WTC11 (cell line): ENCODE data around the gene ELF5. TPM values are rescaled to one million over a fixed set of nuclear protein-coding genes. Genes with fewer than 3 reads are reported as not detected.

Experiments used
- ATAC-seq: fragments of 200-7000 bp; cut with Tn5 transposase; 2 replicates; pipeline ENCODE4 v1.10.0; 2021; ENCODE audit warnings: mild to moderate bottlenecking, moderate library complexity
- CTCF ChIA-PET: fragments of 300-600 bp; sonication (Branson Sonifier 250); formaldehyde crosslinking; loops from one replicate; lab custom pipeline; 2021; ENCODE audit warnings: antibody characterized with exemption; lab: Charles Lee
- POLR2A ChIA-PET: fragments of 350-600 bp; sonication (Branson Sonifier 250); formaldehyde crosslinking; loops from one replicate; lab custom pipeline; 2021; ENCODE audit warnings: antibody characterized with exemption; lab: Charles Lee
- DNase-seq: peaks from one replicate; pipeline ENCODE4 v3.0.0; 2021; ENCODE audit warnings: low spot score
- H3K27ac Mint-ChIP-seq: 2 replicates; pipeline ENCODE4 v1.8.0; 2021; ENCODE audit warnings: mixed read lengths
- H3K27me3 Mint-ChIP-seq: 2 replicates; pipeline ENCODE4 v1.8.0; 2021; ENCODE audit warnings: low read depth, mild to moderate bottlenecking, moderate library complexity, mixed read lengths
- H3K36me3 Mint-ChIP-seq: 2 replicates; pipeline ENCODE4 v1.8.0; 2021; ENCODE audit warnings: mixed read lengths
- H3K4me1 Mint-ChIP-seq: 2 replicates; pipeline ENCODE4 v1.8.0; 2022; ENCODE audit warnings: mixed read lengths
- H3K4me3 Mint-ChIP-seq: 2 replicates; pipeline ENCODE4 v1.8.0; 2021; ENCODE audit warnings: mild to moderate bottlenecking, moderate library complexity, mixed read lengths
- H3K9me3 Mint-ChIP-seq: 2 replicates; pipeline ENCODE4 v1.8.0; 2021; ENCODE audit warnings: mixed read lengths
- CREB1 ChIP-seq: sonication (generic); formaldehyde crosslinking; IDR thresholded peaks from 2 replicates; pipeline ENCODE4 v1.8.0; 2023; ENCODE audit warnings: mild to moderate bottlenecking, missing genetic modification reagents
- CTCF ChIP-seq: fragments of 200-600 bp; IDR thresholded peaks from 2 replicates; pipeline ENCODE4 v1.8.0; 2022; ENCODE audit warnings: antibody characterized with exemption
- ELF4 ChIP-seq: sonication (generic); formaldehyde crosslinking; IDR thresholded peaks from 2 replicates; pipeline ENCODE4 v1.8.1; 2022; ENCODE audit warnings: low read depth, mild to moderate bottlenecking, moderate library complexity, missing genetic modification reagents
- JUN ChIP-seq: sonication (generic); formaldehyde crosslinking; IDR thresholded peaks from 2 replicates; pipeline ENCODE4 v1.8.0; 2023; ENCODE audit warnings: mild to moderate bottlenecking, missing genetic modification reagents
- MXD4 ChIP-seq: fragments of 250-450 bp; sonication (Bioruptor Pico); IDR thresholded peaks from 2 replicates; pipeline ENCODE4 v1.8.0; 2021; ENCODE audit warnings: mild to moderate bottlenecking, moderate library complexity, borderline replicate concordance
- NR2C2 ChIP-seq: sonication (generic); formaldehyde crosslinking; IDR thresholded peaks from 2 replicates; pipeline ENCODE4 v1.8.0; 2022; ENCODE audit warnings: mild to moderate bottlenecking, missing genetic modification reagents
- NR3C1 ChIP-seq: sonication (generic); formaldehyde crosslinking; conservative IDR thresholded peaks from 2 replicates; pipeline ENCODE4 v1.8.1; 2023; ENCODE audit warnings: low read depth, mild to moderate bottlenecking, missing genetic modification reagents
- RELA ChIP-seq: sonication (generic); formaldehyde crosslinking; IDR thresholded peaks from 2 replicates; pipeline ENCODE4 v1.8.1; 2022; ENCODE audit warnings: missing genetic modification reagents, mild to moderate bottlenecking, borderline replicate concordance
- SMAD3 ChIP-seq: sonication (generic); formaldehyde crosslinking; IDR thresholded peaks from 2 replicates; pipeline ENCODE4 v1.8.0; 2022; ENCODE audit warnings: missing genetic modification reagents, mild to moderate bottlenecking, borderline replicate concordance
- ZBTB21 ChIP-seq: sonication (generic); formaldehyde crosslinking; IDR thresholded peaks from 2 replicates; pipeline ENCODE4 v1.8.1; 2023; ENCODE audit warnings: mild to moderate bottlenecking, missing genetic modification reagents, borderline replicate concordance
- ZNF281 ChIP-seq: sonication (generic); formaldehyde crosslinking; IDR thresholded peaks from 2 replicates; pipeline ENCODE4 v1.8.0; 2023; ENCODE audit warnings: mild to moderate bottlenecking, missing genetic modification reagents
- ZNF396 ChIP-seq: fragments of 250-450 bp; sonication (Bioruptor Pico); IDR thresholded peaks from 2 replicates; pipeline ENCODE4 v1.8.0; 2021; ENCODE audit warnings: mild to moderate bottlenecking, moderate library complexity, borderline replicate concordance
- ZNF416 ChIP-seq: fragments of 250-450 bp; sonication (Bioruptor Pico); IDR thresholded peaks from 2 replicates; pipeline ENCODE4 v1.9.0; 2021; ENCODE audit warnings: mild to moderate bottlenecking, inconsistent platforms
- total RNA-seq: library from RNA; stranded (reverse); gene quantifications from 3 replicates; pipeline ENCODE4 v1.2.3, GENCODE V29; 2021
- TF ChIP-seq, protein P1 (sequence below): fragments of 250-450 bp; sonication (Bioruptor Pico); IDR thresholded peaks from 2 replicates; pipeline ENCODE4 v2.1.2; 2022; ENCODE audit warnings: mild to moderate bottlenecking, moderate library complexity
- TF ChIP-seq, protein P2 (sequence below): sonication (generic); formaldehyde crosslinking; IDR thresholded peaks from 2 replicates; pipeline ENCODE4 v1.8.1; 2022; ENCODE audit warnings: missing genetic modification reagents, borderline replicate concordance
- TF ChIP-seq, protein P3 (sequence below): sonication (generic); formaldehyde crosslinking; IDR thresholded peaks from 2 replicates; pipeline ENCODE4 v1.8.0; 2023; ENCODE audit warnings: missing genetic modification reagents, mild to moderate bottlenecking, borderline replicate concordance

ELF5 gene
- total RNA-seq, 1 experiment from 2014 or later = not detected

GRCh38 chr11:34507610-34508009 lies 6.0 kb downstream of the ELF5 start (continued):
- TF ChIP-seq, protein P1, sequence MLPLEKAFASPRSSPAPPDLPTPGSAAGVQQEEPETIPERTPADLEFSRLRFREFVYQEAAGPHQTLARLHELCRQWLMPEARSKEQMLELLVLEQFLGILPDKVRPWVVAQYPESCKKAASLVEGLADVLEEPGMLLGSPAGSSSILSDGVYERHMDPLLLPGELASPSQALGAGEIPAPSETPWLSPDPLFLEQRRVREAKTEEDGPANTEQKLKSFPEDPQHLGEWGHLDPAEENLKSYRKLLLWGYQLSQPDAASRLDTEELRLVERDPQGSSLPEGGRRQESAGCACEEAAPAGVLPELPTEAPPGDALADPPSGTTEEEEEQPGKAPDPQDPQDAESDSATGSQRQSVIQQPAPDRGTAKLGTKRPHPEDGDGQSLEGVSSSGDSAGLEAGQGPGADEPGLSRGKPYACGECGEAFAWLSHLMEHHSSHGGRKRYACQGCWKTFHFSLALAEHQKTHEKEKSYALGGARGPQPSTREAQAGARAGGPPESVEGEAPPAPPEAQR (CRISPR knock-in tag) = no peak
- TF ChIP-seq, protein P2, sequence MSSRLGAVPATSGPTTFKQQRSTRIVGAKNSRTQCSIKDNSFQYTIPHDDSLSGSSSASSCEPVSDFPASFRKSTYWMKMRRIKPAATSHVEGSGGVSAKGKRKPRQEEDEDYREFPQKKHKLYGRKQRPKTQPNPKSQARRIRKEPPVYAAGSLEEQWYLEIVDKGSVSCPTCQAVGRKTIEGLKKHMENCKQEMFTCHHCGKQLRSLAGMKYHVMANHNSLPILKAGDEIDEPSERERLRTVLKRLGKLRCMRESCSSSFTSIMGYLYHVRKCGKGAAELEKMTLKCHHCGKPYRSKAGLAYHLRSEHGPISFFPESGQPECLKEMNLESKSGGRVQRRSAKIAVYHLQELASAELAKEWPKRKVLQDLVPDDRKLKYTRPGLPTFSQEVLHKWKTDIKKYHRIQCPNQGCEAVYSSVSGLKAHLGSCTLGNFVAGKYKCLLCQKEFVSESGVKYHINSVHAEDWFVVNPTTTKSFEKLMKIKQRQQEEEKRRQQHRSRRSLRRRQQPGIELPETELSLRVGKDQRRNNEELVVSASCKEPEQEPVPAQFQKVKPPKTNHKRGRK (CRISPR knock-in tag) = no peak
- TF ChIP-seq NR3C1 = no peak
- TF ChIP-seq JUN (CRISPR knock-in tag) = no peak
- TF ChIP-seq NR2C2 (CRISPR knock-in tag) = no peak
- no peak for TF ChIP-seq ZNF281 (CRISPR knock-in tag)
- TF ChIP-seq, protein P3, sequence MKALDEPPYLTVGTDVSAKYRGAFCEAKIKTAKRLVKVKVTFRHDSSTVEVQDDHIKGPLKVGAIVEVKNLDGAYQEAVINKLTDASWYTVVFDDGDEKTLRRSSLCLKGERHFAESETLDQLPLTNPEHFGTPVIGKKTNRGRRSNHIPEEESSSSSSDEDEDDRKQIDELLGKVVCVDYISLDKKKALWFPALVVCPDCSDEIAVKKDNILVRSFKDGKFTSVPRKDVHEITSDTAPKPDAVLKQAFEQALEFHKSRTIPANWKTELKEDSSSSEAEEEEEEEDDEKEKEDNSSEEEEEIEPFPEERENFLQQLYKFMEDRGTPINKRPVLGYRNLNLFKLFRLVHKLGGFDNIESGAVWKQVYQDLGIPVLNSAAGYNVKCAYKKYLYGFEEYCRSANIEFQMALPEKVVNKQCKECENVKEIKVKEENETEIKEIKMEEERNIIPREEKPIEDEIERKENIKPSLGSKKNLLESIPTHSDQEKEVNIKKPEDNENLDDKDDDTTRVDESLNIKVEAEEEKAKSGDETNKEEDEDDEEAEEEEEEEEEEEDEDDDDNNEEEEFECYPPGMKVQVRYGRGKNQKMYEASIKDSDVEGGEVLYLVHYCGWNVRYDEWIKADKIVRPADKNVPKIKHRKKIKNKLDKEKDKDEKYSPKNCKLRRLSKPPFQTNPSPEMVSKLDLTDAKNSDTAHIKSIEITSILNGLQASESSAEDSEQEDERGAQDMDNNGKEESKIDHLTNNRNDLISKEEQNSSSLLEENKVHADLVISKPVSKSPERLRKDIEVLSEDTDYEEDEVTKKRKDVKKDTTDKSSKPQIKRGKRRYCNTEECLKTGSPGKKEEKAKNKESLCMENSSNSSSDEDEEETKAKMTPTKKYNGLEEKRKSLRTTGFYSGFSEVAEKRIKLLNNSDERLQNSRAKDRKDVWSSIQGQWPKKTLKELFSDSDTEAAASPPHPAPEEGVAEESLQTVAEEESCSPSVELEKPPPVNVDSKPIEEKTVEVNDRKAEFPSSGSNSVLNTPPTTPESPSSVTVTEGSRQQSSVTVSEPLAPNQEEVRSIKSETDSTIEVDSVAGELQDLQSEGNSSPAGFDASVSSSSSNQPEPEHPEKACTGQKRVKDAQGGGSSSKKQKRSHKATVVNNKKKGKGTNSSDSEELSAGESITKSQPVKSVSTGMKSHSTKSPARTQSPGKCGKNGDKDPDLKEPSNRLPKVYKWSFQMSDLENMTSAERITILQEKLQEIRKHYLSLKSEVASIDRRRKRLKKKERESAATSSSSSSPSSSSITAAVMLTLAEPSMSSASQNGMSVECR (CRISPR knock-in tag) = no peak
- no peak for TF ChIP-seq MXD4
- TF ChIP-seq CREB1 (CRISPR knock-in tag) = no peak
- TF ChIP-seq RELA = no peak
- TF ChIP-seq CTCF = no peak
- TF ChIP-seq SMAD3 (CRISPR knock-in tag) = no peak
- TF ChIP-seq, all 79 proteins: peak for 0

GRCh38 chr11:34507156-34507555 lies 6.4 kb downstream of the ELF5 start:
- no peak for ATAC-seq
- H3K4me3 Mint-ChIP-seq = no peak overlapping the region
- POLR2A ChIA-PET = no interaction called here
- DNase-seq = no peak
- no peak for TF ChIP-seq ZNF396
- no peak for TF ChIP-seq ZBTB21
- TF ChIP-seq ELF4 (CRISPR knock-in tag) = no peak
- TF ChIP-seq ZNF416 = no peak
- CTCF ChIA-PET = interaction anchor here (1.2 to 1.4 kb wide), 2 partner anchors 14 to 59 kb away, joined by 3 to 5 read pairs; no protein-coding TSS in a partner anchor
- no peaks in the 10 kb centered on the region for H3K9me3 Mint-ChIP-seq
- no peaks in the 10 kb centered on the region for H3K36me3 Mint-ChIP-seq
- H3K27ac Mint-ChIP-seq = no peak overlapping the region
- no peaks in the 10 kb centered on the region for H3K27me3 Mint-ChIP-seq
- no peaks in the 10 kb centered on the region for H3K4me1 Mint-ChIP-seq
